ENCODE data around the gene PTPRK.

GRCh38 chr6:128071212-128071611 lies 449.2 kb downstream of the PTPRK start:
- TF ChIP-seq CTCF (IDR thresholded peaks at IDR 0.05) (no peak), EZH2 (IDR thresholded peaks at IDR 0.05; ENCODE audit: borderline replicate concordance, insufficient read depth, low read depth, low read length, poor library complexity, severe bottlenecking) (no peak)
